Chondrocyte (in vitro differentiated cells): ENCODE data around the gene ESRRG. TPM values are rescaled to one million over a fixed set of nuclear protein-coding genes. Genes with fewer than 3 reads are reported as not detected.

Experiments used
- DNase-seq: peaks from one replicate; pipeline ENCODE4 v3.0.0; 2021; ENCODE audit warnings: mixed read lengths, low spot score
- H3K27ac Mint-ChIP-seq: one replicate; pipeline ENCODE4 v1.8.0; 2021; ENCODE audit warnings: mild to moderate bottlenecking, moderate library complexity, mixed read lengths; ENCODE audit not compliant: unreplicated experiment
- H3K27me3 Mint-ChIP-seq: 2 replicates; pipeline ENCODE4 v1.8.0; 2021; ENCODE audit warnings: low read depth, mixed read lengths
- H3K36me3 Mint-ChIP-seq: 2 replicates; pipeline ENCODE4 v1.8.0; 2021; ENCODE audit warnings: low read depth, mixed read lengths
- H3K4me1 Mint-ChIP-seq: 2 replicates; pipeline ENCODE4 v1.8.0; 2021; ENCODE audit warnings: low read depth, mild to moderate bottlenecking, mixed read lengths
- H3K4me3 Mint-ChIP-seq: one replicate; pipeline ENCODE4 v1.8.0; 2021; ENCODE audit warnings: mild to moderate bottlenecking, moderate library complexity, mixed read lengths; ENCODE audit not compliant: unreplicated experiment
- H3K9me3 Mint-ChIP-seq: 2 replicates; pipeline ENCODE4 v1.8.0; 2021; ENCODE audit warnings: low read depth, mixed read lengths
- total RNA-seq: library from RNA; stranded (reverse); gene quantifications from 3 replicates; pipeline ENCODE4 v1.2.1, GENCODE V29; 2021
- TF ChIP-seq, protein P1 (sequence below): fragments of 200-600 bp; sonication (generic); IDR thresholded peaks from 2 replicates; pipeline ENCODE4 v1.5.0; 2021; ENCODE audit warnings: antibody characterized with exemption, mild to moderate bottlenecking, moderate library complexity

The ESRRG gene
- total RNA-seq, 1 donor from 2014 or later: not detected

- H3K36me3 Mint-ChIP-seq: no peaks in the 10 kb centered on the region
- peaks cover 5% of the 10 kb centered on the region for H3K9me3 Mint-ChIP-seq
- peaks cover 35% of the 10 kb centered on the region for H3K27me3 Mint-ChIP-seq
- no peak overlapping the region for H3K4me3 Mint-ChIP-seq
- DNase-seq: no peak
- TF ChIP-seq, protein P1, sequence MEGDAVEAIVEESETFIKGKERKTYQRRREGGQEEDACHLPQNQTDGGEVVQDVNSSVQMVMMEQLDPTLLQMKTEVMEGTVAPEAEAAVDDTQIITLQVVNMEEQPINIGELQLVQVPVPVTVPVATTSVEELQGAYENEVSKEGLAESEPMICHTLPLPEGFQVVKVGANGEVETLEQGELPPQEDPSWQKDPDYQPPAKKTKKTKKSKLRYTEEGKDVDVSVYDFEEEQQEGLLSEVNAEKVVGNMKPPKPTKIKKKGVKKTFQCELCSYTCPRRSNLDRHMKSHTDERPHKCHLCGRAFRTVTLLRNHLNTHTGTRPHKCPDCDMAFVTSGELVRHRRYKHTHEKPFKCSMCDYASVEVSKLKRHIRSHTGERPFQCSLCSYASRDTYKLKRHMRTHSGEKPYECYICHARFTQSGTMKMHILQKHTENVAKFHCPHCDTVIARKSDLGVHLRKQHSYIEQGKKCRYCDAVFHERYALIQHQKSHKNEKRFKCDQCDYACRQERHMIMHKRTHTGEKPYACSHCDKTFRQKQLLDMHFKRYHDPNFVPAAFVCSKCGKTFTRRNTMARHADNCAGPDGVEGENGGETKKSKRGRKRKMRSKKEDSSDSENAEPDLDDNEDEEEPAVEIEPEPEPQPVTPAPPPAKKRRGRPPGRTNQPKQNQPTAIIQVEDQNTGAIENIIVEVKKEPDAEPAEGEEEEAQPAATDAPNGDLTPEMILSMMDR: no peak
- no peak overlapping the region for H3K27ac Mint-ChIP-seq
- H3K4me1 Mint-ChIP-seq: no peaks in the 10 kb centered on the region
Measured at GRCh38 chr1:216580538-216581057, 142.6 kb downstream of the ESRRG start.

GRCh38 chr1:216576234-216576937 is 146.8 kb downstream of the ESRRG start:
- no peak for DNase-seq
- no peaks in the 10 kb centered on the region for H3K4me1 Mint-ChIP-seq
- H3K36me3 Mint-ChIP-seq: no peaks in the 10 kb centered on the region
- TF ChIP-seq, protein P1: no peak
- no peak overlapping the region for H3K27ac Mint-ChIP-seq
- H3K4me3 Mint-ChIP-seq: no peak overlapping the region
- H3K27me3 Mint-ChIP-seq: peaks cover 44% of the 10 kb centered on the region
- H3K9me3 Mint-ChIP-seq: no peaks in the 10 kb centered on the region

GRCh38 chr1:216566641-216567205 is 156.5 kb downstream of the ESRRG start:
- no peak overlapping the region for H3K4me3 Mint-ChIP-seq
- no peak for DNase-seq
- no peaks in the 10 kb centered on the region for H3K9me3 Mint-ChIP-seq
- no peaks in the 10 kb centered on the region for H3K36me3 Mint-ChIP-seq
- H3K27ac Mint-ChIP-seq: no peak overlapping the region
- H3K4me1 Mint-ChIP-seq: no peaks in the 10 kb centered on the region
- TF ChIP-seq, protein P1: peak; percentile 76
- peaks cover 46% of the 10 kb centered on the region for H3K27me3 Mint-ChIP-seq

- H3K36me3 Mint-ChIP-seq: no peaks in the 10 kb centered on the region
- H3K4me3 Mint-ChIP-seq: no peak overlapping the region
- H3K27ac Mint-ChIP-seq: no peak overlapping the region
- H3K4me1 Mint-ChIP-seq: no peaks in the 10 kb centered on the region
- H3K9me3 Mint-ChIP-seq: no peaks in the 10 kb centered on the region
- TF ChIP-seq, protein P1: no peak
- H3K27me3 Mint-ChIP-seq: peaks cover 34% of the 10 kb centered on the region
- DNase-seq: no peak
Measured at GRCh38 chr1:216563087-216563486, 160.1 kb downstream of the ESRRG start.

DNA sequence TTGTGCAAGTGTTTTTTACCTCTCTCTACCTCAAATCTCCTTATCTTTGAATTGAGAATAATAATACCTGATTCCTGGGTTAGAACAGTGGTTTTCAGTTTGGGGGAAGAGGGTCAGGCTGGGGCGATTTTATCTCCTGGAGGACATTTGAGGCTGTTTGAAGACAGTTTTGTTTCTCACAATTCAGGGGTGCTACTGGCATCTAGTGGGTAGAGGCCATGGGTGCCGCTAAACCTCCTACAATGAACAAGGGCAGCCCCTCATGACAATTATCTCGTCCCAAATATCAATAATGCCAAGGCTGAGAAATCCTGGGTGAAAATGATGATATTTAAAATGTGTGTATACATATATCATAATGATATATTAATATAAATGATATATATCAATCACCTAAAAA is 160.8 kb downstream of the ESRRG start:
- no peak for DNase-seq
- TF ChIP-seq, protein P1: peak; percentile 44
- H3K4me3 Mint-ChIP-seq: no peak overlapping the region

More for the DNA sequence above, 160.8 kb downstream of the ESRRG start:
- Mint-ChIP-seq H3K4me1 (no peaks in the 10 kb centered on the region), H3K9me3 (no peaks in the 10 kb centered on the region), H3K27me3 (peaks cover 28% of the 10 kb centered on the region), H3K36me3 (no peaks in the 10 kb centered on the region), H3K27ac (no peak overlapping the region)
